HEK293T (cell line): ENCODE data around the gene CNRIP1.

ENCODE experiments used
- ARNT ChIP-seq: fragments of 450-650 bp; IDR thresholded peaks from 2 replicates; pipeline ENCODE4 v1.6.1; 2017; ENCODE audit warnings: mild to moderate bottlenecking
- BHLHE40 ChIP-seq: fragments of 450-650 bp; IDR thresholded peaks from 2 replicates; pipeline ENCODE4 v1.6.1; 2016; ENCODE audit warnings: mild to moderate bottlenecking, moderate library complexity, borderline replicate concordance
- ELF4 ChIP-seq: fragments of 450-650 bp; IDR thresholded peaks from 2 replicates; pipeline ENCODE4 v1.6.1; 2017; ENCODE audit warnings: antibody characterized with exemption
- FOXA1 ChIP-seq: fragments of 450-650 bp; IDR thresholded peaks from 2 replicates; pipeline ENCODE4 v1.6.1; 2016; ENCODE audit warnings: mild to moderate bottlenecking
- FOXK2 ChIP-seq: fragments of 450-650 bp; IDR thresholded peaks from 2 replicates; pipeline ENCODE4 v1.6.1; 2016; ENCODE audit warnings: mild to moderate bottlenecking
- FOXM1 ChIP-seq: fragments of 450-650 bp; IDR thresholded peaks from 2 replicates; pipeline ENCODE4 v1.6.1; 2017; ENCODE audit warnings: mild to moderate bottlenecking, borderline replicate concordance
- HDGF ChIP-seq: fragments of 450-650 bp; IDR thresholded peaks from 2 replicates; pipeline ENCODE4 v1.6.1; 2017; ENCODE audit warnings: antibody characterized with exemption, borderline replicate concordance
- LEF1 ChIP-seq: fragments of 450-650 bp; IDR thresholded peaks from 2 replicates; pipeline ENCODE4 v1.6.1; 2017; ENCODE audit warnings: mild to moderate bottlenecking, borderline replicate concordance
- NFRKB ChIP-seq: fragments of 450-650 bp; IDR thresholded peaks from 2 replicates; pipeline ENCODE4 v1.6.1; 2016; ENCODE audit warnings: mild to moderate bottlenecking, moderate library complexity
- PKNOX1 ChIP-seq: fragments of 450-650 bp; IDR thresholded peaks from 2 replicates; pipeline ENCODE4 v1.6.1; 2016
- SP1 ChIP-seq: fragments of 450-650 bp; IDR thresholded peaks from 2 replicates; pipeline ENCODE4 v1.6.1; 2017
- SUZ12 ChIP-seq: fragments of 450-650 bp; IDR thresholded peaks from 2 replicates; pipeline ENCODE4 v1.6.1; 2016; ENCODE audit warnings: mild to moderate bottlenecking
- TARDBP ChIP-seq: fragments of 450-650 bp; IDR thresholded peaks from 2 replicates; pipeline ENCODE4 v1.6.1; 2016
- ZNF384 ChIP-seq: fragments of 450-650 bp; IDR thresholded peaks from 2 replicates; pipeline ENCODE4 v1.6.1; 2016

DNA sequence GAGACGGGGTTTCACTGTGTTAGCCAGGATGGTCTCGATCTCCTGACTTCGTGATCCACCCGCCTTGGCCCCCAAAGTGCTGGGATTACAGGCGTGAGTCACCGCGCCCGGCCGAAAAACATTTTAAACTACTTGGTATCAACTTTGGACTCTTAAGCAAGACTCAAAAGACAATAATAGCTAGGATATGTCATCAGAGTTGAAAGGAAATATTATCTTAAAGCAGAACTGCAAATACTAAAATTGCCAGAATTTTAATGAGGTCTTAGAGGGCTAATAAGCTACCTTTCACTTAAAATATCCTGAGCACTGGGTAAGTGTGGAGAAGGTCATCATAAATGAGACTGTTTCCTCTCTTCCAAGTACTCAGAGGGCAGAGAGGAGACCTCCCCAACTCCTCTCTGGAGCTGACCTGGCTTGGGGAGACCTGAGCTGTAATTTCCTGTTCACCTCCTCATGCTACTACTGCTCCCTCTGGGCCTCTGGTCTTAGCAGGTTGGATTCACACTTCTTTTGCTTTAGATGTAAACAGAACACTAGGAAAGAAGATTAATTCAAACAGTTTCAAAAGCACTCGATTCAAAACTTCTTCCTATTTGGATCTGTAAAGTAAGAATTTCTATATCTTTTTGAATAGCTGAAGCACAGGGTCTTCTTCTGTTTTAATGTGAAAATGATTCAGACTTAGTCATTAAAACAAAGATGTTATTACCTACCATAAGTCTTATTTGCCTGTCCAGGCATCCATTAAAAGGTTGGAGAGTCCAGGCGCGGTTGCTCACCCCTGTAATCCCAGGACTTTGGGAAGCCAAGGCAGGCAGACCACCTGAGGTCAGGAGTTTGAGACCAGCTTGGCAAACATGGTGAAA, 16.5 kb downstream of the CNRIP1 start:
- TF ChIP-seq FOXM1 (no peak), ZNF384 (no peak), TARDBP (no peak), BHLHE40 (no peak), SUZ12 (no peak), HDGF (no peak), ARNT (no peak), PKNOX1 (no peak), FOXA1 (no peak), LEF1 (no peak), SP1 (no peak), ELF4 (no peak), FOXK2 (no peak), NFRKB (no peak)
